Upper lobe of left lung (tissue), 6 donors: ENCODE results near the gene XPO6. TPM values are rescaled to one million over a fixed set of nuclear protein-coding genes. Genes with fewer than 3 reads are reported as not detected.

Experiments
- ATAC-seq, 2 donors: fragments of 200-7000 bp; cut with Tn5 transposase; one replicate each; pipeline ENCODE4 v1.9.1; 2022; ENCODE audit warnings: mild to moderate bottlenecking in 2 of 2, moderate library complexity in 2 of 2; ENCODE audit not compliant: low FRiP score in 2 of 2
- DNase-seq, 2 donors: peaks; one replicate each; pipeline ENCODE4 v3.0.0-alpha.2; 2019 to 2020
- H3K27ac ChIP-seq, 4 donors: fragments of 200-600 bp; sonication (generic); one replicate each; pipeline ENCODE4 v1.5.1; 2016 to 2019
- H3K27me3 ChIP-seq, 4 donors: fragments of 200-600 bp; sonication (generic); one replicate each; pipeline ENCODE4 v1.5.1; 2017 to 2019
- H3K36me3 ChIP-seq, 4 donors: fragments of 200-600 bp; sonication (generic); one replicate each; pipeline ENCODE4 v1.5.1; 2016 to 2019
- H3K4me1 ChIP-seq, 4 donors: fragments of 200-600 bp; sonication (generic); one replicate each; pipeline ENCODE4 v1.5.1; 2018 to 2019
- H3K4me3 ChIP-seq, 4 donors: fragments of 200-600 bp; sonication (generic); one replicate each; pipeline ENCODE4 v1.5.1; 2017 to 2019; ENCODE audit warnings: mild to moderate bottlenecking in 2 of 4, moderate library complexity in 1 of 4
- H3K9me3 ChIP-seq, 4 donors: fragments of 200-600 bp; sonication (generic); one replicate each; pipeline ENCODE4 v1.5.1; 2018 to 2019
- CTCF ChIP-seq, 6 experiments: fragments of 450-650 bp in 4 of 6; fragments of 200-600 bp in 2 of 6; sonication (generic) in 2 of 6; IDR thresholded peaks; one replicate each; pipeline ENCODE4 v1.5.1; 2016 to 2019; ENCODE audit warnings: antibody characterized with exemption in 6 of 6
- EP300 ChIP-seq, 4 donors: sonication (generic); formaldehyde crosslinking; IDR thresholded peaks; one replicate each; pipeline ENCODE4 v1.5.1; 2017; ENCODE audit warnings: antibody characterized with exemption in 4 of 4, control low read depth in 2 of 4
- POLR2A ChIP-seq, 4 donors: fragments of 450-650 bp; IDR thresholded peaks; one replicate each; pipeline ENCODE4 v1.5.1; 2016 to 2017; ENCODE audit warnings: antibody characterized with exemption in 4 of 4, mild to moderate bottlenecking in 2 of 4
- POLR2AphosphoS5 ChIP-seq, 2 donors: sonication (generic); formaldehyde crosslinking; IDR thresholded peaks; one replicate each; pipeline ENCODE4 v1.5.1; 2017; ENCODE audit warnings: antibody characterized with exemption in 2 of 2
- WGBS, 2 donors: methylation state at CpG; one replicate each; pipeline ENCODE4 v1.1.5; 2017 to 2018; 5-methylcytosine and 5-hydroxymethylcytosine counted together
- small RNA-seq, 4 donors: library from RNA; depleted of rRNA; stranded (forward); fragments of <200 nt; gene quantifications; one replicate each; pipeline ENCODE3, GENCODE V24; 2016
- total RNA-seq, 6 donors: library from RNA; depleted of rRNA in 4 of 6; stranded (reverse); fragments of >200 nt in 4 of 6; gene quantifications; one replicate each; pipeline versions ENCODE4 v1.1.0 to v1.2.1, GENCODE V29; 2016 to 2021
- donor health status: DM: no; HTN: no; CAD: no; lungs with moderate emphysema.
- donor health status: DM: no; HTN: yes; CAD: no; lungs with severe emphysema.

Gene XPO6
- total RNA-seq, 6 donors from 2014 or later, result 95.5 to 256 (median 129) TPM

DNA sequence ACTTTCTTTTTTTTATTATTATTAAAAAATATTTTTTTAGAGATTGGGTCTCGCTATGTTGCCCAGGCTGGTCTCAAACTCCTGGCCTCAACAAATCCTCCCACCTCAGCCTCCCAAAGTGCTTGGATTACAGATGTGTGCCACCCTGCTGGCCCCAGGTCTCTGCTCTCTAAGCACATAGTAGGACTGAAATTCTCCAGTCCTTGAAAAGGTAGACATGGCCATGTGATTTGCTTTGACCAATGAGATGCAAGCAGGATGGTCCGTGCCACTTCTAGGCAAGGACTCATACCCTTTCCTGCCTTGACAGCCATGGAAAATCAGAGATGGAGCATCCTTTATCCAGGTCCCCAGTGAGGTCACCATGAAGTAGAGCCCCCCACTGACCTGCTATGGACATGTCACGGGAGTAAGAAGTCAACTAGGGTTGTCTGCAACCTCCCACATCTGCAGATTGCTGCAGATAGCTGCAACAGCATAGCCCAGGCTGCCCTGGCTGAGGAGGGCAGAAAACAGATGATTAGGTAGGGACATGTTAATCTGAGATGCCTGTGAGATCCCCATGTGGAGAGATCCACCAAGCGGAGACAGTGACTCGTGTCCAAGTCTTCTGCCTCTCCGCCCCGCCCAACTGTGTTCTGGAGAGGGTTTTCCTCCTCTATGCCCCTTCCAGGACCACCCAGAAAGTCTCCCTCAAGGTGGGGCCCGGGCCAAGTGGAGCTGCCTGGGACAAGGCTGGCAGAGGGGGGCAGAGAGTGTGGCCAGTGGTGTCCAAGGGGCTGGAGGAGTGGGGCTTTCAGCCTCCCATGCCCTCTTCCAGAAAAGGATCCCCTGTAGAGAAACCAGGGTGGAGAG lies 159.3 kb downstream of the XPO6 start:
- no peaks in the 10 kb centered on the region for H3K36me3 ChIP-seq
- H3K9me3 ChIP-seq, result peaks cover 0 to 8% (median 6%) of the 10 kb centered on the region in 4 donors
- no peaks in the 10 kb centered on the region for H3K27me3 ChIP-seq
- no peak overlapping the region for H3K27ac ChIP-seq
- H3K4me1 ChIP-seq, result no peaks in the 10 kb centered on the region
- 63 to 81% methylated on average over 3 to 8 of the region's 8 CpGs for WGBS, 2 donors
- no peak overlapping the region for H3K4me3 ChIP-seq
- no peak for DNase-seq
- no peak for ATAC-seq
- TF ChIP-seq POLR2AphosphoS5 (IDR thresholded peaks at IDR 0.05), result no peak
- no peak for TF ChIP-seq EP300 (IDR thresholded peaks at IDR 0.05)
- TF ChIP-seq CTCF (IDR thresholded peaks at IDR 0.05), result no peak
- TF ChIP-seq POLR2A (IDR thresholded peaks at IDR 0.05), result no peak

DNA sequence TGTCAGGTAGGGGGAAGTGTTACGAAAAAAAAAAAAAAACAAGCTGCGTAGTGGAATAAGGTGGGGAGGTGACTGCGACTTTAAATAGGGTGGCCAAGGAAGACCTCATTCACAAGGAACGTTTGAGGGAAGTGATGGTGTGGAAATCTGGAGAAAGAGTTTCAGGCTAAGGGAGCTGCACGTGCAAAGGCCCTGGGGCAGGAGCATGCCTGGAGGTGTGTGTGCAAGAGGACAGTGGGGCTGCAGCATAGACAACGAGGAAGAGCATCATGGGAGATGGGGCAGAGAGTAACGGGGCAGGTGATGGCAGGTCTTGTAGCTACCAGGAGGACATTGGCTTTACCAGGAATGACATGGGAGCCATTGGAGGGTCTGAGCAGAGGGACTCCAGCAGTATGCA lies 160.3 kb downstream of the XPO6 start:
- WGBS, 2 donors, result 77 to 82% methylated on average over 7 of the region's 7 CpGs
- no peak overlapping the region for H3K27ac ChIP-seq
- TF ChIP-seq POLR2A (IDR thresholded peaks at IDR 0.05) (no peak), POLR2AphosphoS5 (IDR thresholded peaks at IDR 0.05) (no peak), EP300 (IDR thresholded peaks at IDR 0.05) (no peak), CTCF (IDR thresholded peaks at IDR 0.05) (no peak)
- no peaks in the 10 kb centered on the region for H3K4me1 ChIP-seq
- H3K4me3 ChIP-seq, result no peak overlapping the region
- H3K27me3 ChIP-seq, result no peaks in the 10 kb centered on the region
- H3K36me3 ChIP-seq, result no peaks in the 10 kb centered on the region
- H3K9me3 ChIP-seq, result peaks cover 0 to 8% (median 6%) of the 10 kb centered on the region in 4 donors
- DNase-seq, result no peak
- ATAC-seq, result no peak

Small RNA genes within 50 kb of the gene (small RNA-seq; reads per million reads assigned to genes)
- gene RF00402 (0 reads per million in 4 donors), gene RNY1P10 (0 reads per million in 4 donors)

Other genes with a start within 250 kb of the XPO6 start
- 1 to 10 TPM in 1 of 6 donors, not detected in 5; 2.2 TPM for gene GSG1L, start 148.3 kb downstream of the XPO6 start, total RNA-seq
- 1 to 10 TPM; 1.1 to 4.2 (median 2.1) TPM for gene SBK1, start 80.6 kb upstream of the XPO6 start, total RNA-seq
- gene NPIPB6, start 151.5 kb upstream of the XPO6 start, total RNA-seq, result 1 to 10 TPM in 2 of 6 donors, not detected in 4; 1.6 to 3.3 TPM
- 100 to 1,000 TPM in 4 of 6 donors, 10 to 100 TPM in 2; 44.6 to 235 (median 112) TPM for gene EIF3CL, start 191.9 kb upstream of the XPO6 start, total RNA-seq